ENCODE data around the gene CAMP. TPM values are rescaled to one million over a fixed set of nuclear protein-coding genes. Genes with fewer than 3 reads are reported as not detected.
"Not testable (repeated sequence)": the region's sequence is repeated elsewhere in the genome, so short reads cannot be mapped to it uniquely, and the experiment has no call there.

The CAMP gene
- polyA plus RNA-seq, 6 donors from 2014 or later: 5.1 TPM; not detected in 5

GRCh38 chr3:48244461-48244860, 21.2 kb downstream of the CAMP start:
- Mint-ChIP-seq H3K4me1 (peaks cover 8 to 26% (median 12%) of the 10 kb centered on the region in 3 donors), H3K27me3 (no peaks in the 10 kb centered on the region), H3K36me3 (peaks cover 0 to 6% of the 10 kb centered on the region in 2 donors), H3K27ac (no peak overlapping the region), H3K4me3 (no peak overlapping the region), H3K9me3 (no peaks in the 10 kb centered on the region)
- DNase-seq: no peak
- no peak for ATAC-seq (ENCODE audit: low read depth in 2 of 2)

GRCh38 chr3:48245136-48245535, 21.8 kb downstream of the CAMP start:
- no peak for DNase-seq
- no peak for ATAC-seq (ENCODE audit: low read depth in 2 of 2)
- H3K27me3 Mint-ChIP-seq: no peaks in the 10 kb centered on the region
- H3K4me3 Mint-ChIP-seq: no peak overlapping the region
- H3K4me1 Mint-ChIP-seq: peaks cover 8 to 26% (median 12%) of the 10 kb centered on the region in 3 donors
- peaks cover 0 to 6% of the 10 kb centered on the region in 2 donors for H3K36me3 Mint-ChIP-seq
- no peak overlapping the region for H3K27ac Mint-ChIP-seq
- no peaks in the 10 kb centered on the region for H3K9me3 Mint-ChIP-seq

- H3K4me3 Mint-ChIP-seq: no peak overlapping the region
Observed at GRCh38 chr3:48247401-48247811, 24.1 kb downstream of the CAMP start.

GRCh38 chr3:48248095-48248850, 25.0 kb downstream of the CAMP start:
- Mint-ChIP-seq H3K36me3 (peaks cover 8 to 10% of the 10 kb centered on the region in 2 donors), H3K9me3 (no peaks in the 10 kb centered on the region), H3K27me3 (no peaks in the 10 kb centered on the region), H3K4me1 (peaks cover 0 to 8% (median 4%) of the 10 kb centered on the region in 3 donors), H3K27ac (peak overlapping the region in 1 of 6 donors; percentile 28), H3K4me3 (peak overlapping the region in 1 of 8 donors; percentile 9)
- no peak for ATAC-seq (ENCODE audit: low read depth in 2 of 2)
- no peak for DNase-seq

More at GRCh38 chr3:48247401-48247811, 24.1 kb downstream of the CAMP start:
- H3K27ac Mint-ChIP-seq: peak overlapping the region in 3 of 6 donors; percentile 28 to 58 (median 44)
- ATAC-seq (ENCODE audit: low read depth in 2 of 2): no peak
- H3K9me3 Mint-ChIP-seq: no peaks in the 10 kb centered on the region
- peaks cover 0 to 8% (median 4%) of the 10 kb centered on the region in 3 donors for H3K4me1 Mint-ChIP-seq
- H3K36me3 Mint-ChIP-seq: peaks cover 8 to 10% of the 10 kb centered on the region in 2 donors
- H3K27me3 Mint-ChIP-seq: no peaks in the 10 kb centered on the region
- no peak for DNase-seq

GRCh38 chr3:48256557-48256956, 33.3 kb downstream of the CAMP start:
- no peak for ATAC-seq (ENCODE audit: low read depth in 2 of 2)
- H3K27me3 Mint-ChIP-seq: no peaks in the 10 kb centered on the region
- H3K9me3 Mint-ChIP-seq: peaks cover 0 to 3% (median 0%) of the 10 kb centered on the region in 7 donors
- no peak overlapping the region for H3K27ac Mint-ChIP-seq
- peaks cover 2 to 10% (median 7%) of the 10 kb centered on the region in 3 donors for H3K4me1 Mint-ChIP-seq
- DNase-seq: no peak
- peaks cover 9 to 23% of the 10 kb centered on the region in 2 donors for H3K36me3 Mint-ChIP-seq
- no peak overlapping the region for H3K4me3 Mint-ChIP-seq

GRCh38 chr3:48258530-48258929, 35.2 kb downstream of the CAMP start:
- Mint-ChIP-seq H3K9me3 (peaks cover 0 to 3% (median 0%) of the 10 kb centered on the region in 7 donors), H3K4me1 (peaks cover 2 to 10% (median 7%) of the 10 kb centered on the region in 3 donors), H3K4me3 (no peak overlapping the region), H3K27ac (peak overlapping the region in 2 of 6 donors; percentile 64 to 80), H3K27me3 (no peaks in the 10 kb centered on the region), H3K36me3 (peaks cover 14 to 38% of the 10 kb centered on the region in 2 donors)
- ATAC-seq (ENCODE audit: low read depth in 2 of 2) (no peak), DNase-seq (no peak)

- ATAC-seq (ENCODE audit: low read depth in 2 of 2) (no peak), DNase-seq (no peak)
- no peaks in the 10 kb centered on the region for H3K9me3 Mint-ChIP-seq
- H3K27ac Mint-ChIP-seq: peak overlapping the region in 2 of 6 donors; percentile 5 to 72
- H3K27me3 Mint-ChIP-seq: no peaks in the 10 kb centered on the region
- no peak overlapping the region for H3K4me3 Mint-ChIP-seq
- peaks cover 0 to 7% (median 2%) of the 10 kb centered on the region in 3 donors for H3K4me1 Mint-ChIP-seq
- H3K36me3 Mint-ChIP-seq: peaks cover 15 to 20% of the 10 kb centered on the region in 2 donors
Observed at GRCh38 chr3:48267782-48268181, 44.5 kb downstream of the CAMP start.

- H3K27me3 Mint-ChIP-seq: no peaks in the 10 kb centered on the region
- ATAC-seq (ENCODE audit: low read depth in 2 of 2) (no peak), DNase-seq (no peak)
- no peaks in the 10 kb centered on the region for H3K9me3 Mint-ChIP-seq
- H3K27ac Mint-ChIP-seq: peak overlapping the region in 2 of 6 donors; percentile 8 to 43
- H3K36me3 Mint-ChIP-seq: peaks cover 14 to 20% of the 10 kb centered on the region in 2 donors
- H3K4me3 Mint-ChIP-seq: peak overlapping the region in 1 of 8 donors; percentile 66
- H3K4me1 Mint-ChIP-seq: peaks cover 0 to 8% (median 3%) of the 10 kb centered on the region in 3 donors
Observed at GRCh38 chr3:48268381-48268935, 45.2 kb downstream of the CAMP start.

GRCh38 chr3:48268936-48269561, 45.8 kb downstream of the CAMP start:
- Mint-ChIP-seq H3K27ac (peak overlapping the region in 1 of 6 donors; percentile 43), H3K4me1 (peaks cover 0 to 10% (median 3%) of the 10 kb centered on the region in 3 donors), H3K4me3 (no peak overlapping the region), H3K9me3 (no peaks in the 10 kb centered on the region), H3K27me3 (no peaks in the 10 kb centered on the region), H3K36me3 (peaks cover 8 to 15% of the 10 kb centered on the region in 2 donors)
- no peak for DNase-seq
- ATAC-seq (ENCODE audit: low read depth in 2 of 2): no peak

GRCh38 chr3:48269592-48269991, 46.3 kb downstream of the CAMP start:
- H3K4me3 Mint-ChIP-seq: no peak overlapping the region
- H3K27ac Mint-ChIP-seq: no peak overlapping the region

GRCh38 chr3:48270306-48270705, 47.0 kb downstream of the CAMP start:
- Mint-ChIP-seq H3K36me3 (peaks cover 6 to 15% of the 10 kb centered on the region in 2 donors), H3K27me3 (no peaks in the 10 kb centered on the region), H3K4me3 (no peak overlapping the region), H3K27ac (peak overlapping the region in 4 of 6 donors; percentile 25 to 84 (median 39)), H3K9me3 (no peaks in the 10 kb centered on the region), H3K4me1 (peaks cover 0 to 10% (median 3%) of the 10 kb centered on the region in 3 donors)
- ATAC-seq (ENCODE audit: low read depth in 2 of 2) (no peak), DNase-seq (no peak)

More at GRCh38 chr3:48269592-48269991, 46.3 kb downstream of the CAMP start:
- Mint-ChIP-seq H3K27me3 (no peaks in the 10 kb centered on the region), H3K4me1 (peaks cover 0 to 10% (median 3%) of the 10 kb centered on the region in 3 donors), H3K9me3 (no peaks in the 10 kb centered on the region), H3K36me3 (peaks cover 6 to 15% of the 10 kb centered on the region in 2 donors)
- no peak for ATAC-seq (ENCODE audit: low read depth in 2 of 2)
- no peak for DNase-seq

GRCh38 chr3:48271223-48271622, 47.9 kb downstream of the CAMP start:
- H3K36me3 Mint-ChIP-seq: peaks cover 6 to 15% of the 10 kb centered on the region in 2 donors
- H3K4me1 Mint-ChIP-seq; DNase-seq; H3K27ac Mint-ChIP-seq; H3K9me3 Mint-ChIP-seq; H3K4me3 Mint-ChIP-seq; H3K27me3 Mint-ChIP-seq; ATAC-seq (ENCODE audit: low read depth in 2 of 2): not testable (repeated sequence)

GRCh38 chr3:48271763-48272498, 48.6 kb downstream of the CAMP start:
- DNase-seq (no peak), ATAC-seq (ENCODE audit: low read depth in 2 of 2) (no peak)
- peaks cover 0 to 10% (median 3%) of the 10 kb centered on the region in 3 donors for H3K4me1 Mint-ChIP-seq
- no peaks in the 10 kb centered on the region for H3K27me3 Mint-ChIP-seq
- no peak overlapping the region for H3K4me3 Mint-ChIP-seq
- peak overlapping the region in 1 of 6 donors; percentile 23 for H3K27ac Mint-ChIP-seq
- H3K9me3 Mint-ChIP-seq: no peaks in the 10 kb centered on the region
- peaks cover 6 to 10% of the 10 kb centered on the region in 2 donors for H3K36me3 Mint-ChIP-seq

Data from naive B cell (primary cell).